Measurements from ENCODE around the gene ZIC2.
"Not testable (repeated sequence)": the region's sequence is repeated elsewhere in the genome, so short reads cannot be mapped to it uniquely, and the experiment has no call there.

ZIC2 gene

DNA sequence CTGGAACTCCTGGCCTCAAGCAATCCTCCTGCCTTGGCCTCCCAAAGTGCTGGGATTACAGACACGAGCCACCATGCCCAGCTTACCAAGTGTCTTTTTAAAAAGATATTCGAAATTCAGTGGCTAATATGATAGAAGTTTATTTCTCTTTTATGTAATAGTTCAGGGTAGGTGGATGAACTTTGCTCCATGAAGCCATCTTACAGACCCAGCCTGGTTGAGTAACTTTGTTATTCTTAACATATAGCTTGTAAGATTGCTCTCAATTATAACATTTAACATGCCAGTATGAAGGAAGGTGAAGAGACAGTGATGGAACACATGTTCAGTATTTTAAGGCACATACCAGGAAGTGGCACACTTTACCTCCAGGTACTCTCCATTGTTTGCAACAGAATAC, 42.4 kb downstream of the ZIC2 start:
- no peak for DNase-seq

DNA sequence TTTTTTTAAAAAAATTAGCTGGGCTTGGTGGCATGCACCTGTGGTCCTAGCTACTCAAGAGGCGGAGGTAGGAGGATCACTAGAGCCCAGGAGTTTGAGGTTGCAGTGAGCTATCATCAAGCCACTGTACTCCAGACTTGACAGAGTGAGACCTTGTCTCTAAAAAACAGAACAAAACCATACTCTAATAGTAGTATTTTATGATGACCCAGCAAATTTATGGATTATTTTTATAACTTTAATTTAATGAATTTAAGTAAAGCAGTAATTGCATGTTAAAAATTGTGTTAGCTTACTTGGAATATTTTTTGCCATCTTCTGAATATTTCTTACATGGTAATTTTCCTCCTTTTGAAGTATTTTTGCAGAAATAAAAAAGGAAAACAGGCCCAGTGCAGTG, 48.3 kb downstream of the ZIC2 start:
- no peak for DNase-seq

DNA sequence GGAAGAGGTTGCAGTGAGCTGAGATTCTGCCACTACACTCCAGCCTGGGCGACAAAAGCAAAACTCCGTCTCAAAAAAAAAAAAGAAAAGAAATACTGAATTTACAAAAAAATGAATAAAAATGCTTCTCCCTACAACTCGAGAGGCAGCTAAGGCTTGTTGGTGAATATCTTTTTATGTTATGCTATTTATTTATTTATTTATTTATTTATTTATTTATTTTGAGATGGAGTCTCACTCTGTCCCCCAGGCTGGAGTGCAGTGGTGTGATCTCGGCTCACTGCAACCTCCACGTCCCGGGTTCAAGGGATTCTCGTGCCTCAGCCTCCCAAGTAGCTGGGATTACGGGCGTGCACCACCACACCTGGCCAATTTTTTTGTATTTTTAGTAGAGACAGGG, 51.1 kb downstream of the ZIC2 start:
- not testable (repeated sequence) for DNase-seq

GRCh38 chr13:100035936-100036335, 54.4 kb downstream of the ZIC2 start:
- no peak for DNase-seq
